Right lobe of liver (tissue), 6 donors: ENCODE data around the gene GRM7. TPM values are rescaled to one million over a fixed set of nuclear protein-coding genes. Genes with fewer than 3 reads are reported as not detected.

Experiments used
- ATAC-seq, 4 donors: fragments of 200-7000 bp; cut with Tn5 transposase; one replicate each; pipeline ENCODE4 v1.9.1; 2020; ENCODE audit warnings: mild to moderate bottlenecking in 4 of 4, moderate library complexity in 4 of 4
- DNase-seq, 3 donors: peaks; one replicate each; pipeline ENCODE4 v3.0.0-alpha.2; 2020
- H3K27ac ChIP-seq, 3 donors: fragments of 200-600 bp; one replicate each; pipeline ENCODE4 v1.8.0; 2022
- H3K27me3 ChIP-seq, 2 donors: fragments of 200-600 bp; one replicate each; pipeline ENCODE4 v1.8.0; 2022
- H3K36me3 ChIP-seq, 4 donors: fragments of 200-600 bp; sonication (generic) in 1 of 4; one replicate each; pipeline versions ENCODE4 v1.5.1 to v1.8.0; 2017 to 2022; ENCODE audit warnings: control low read depth in 1 of 4
- H3K4me1 ChIP-seq, 4 donors: fragments of 200-600 bp; sonication (generic) in 1 of 4; one replicate each; pipeline versions ENCODE4 v1.5.1 to v1.8.0; 2017 to 2022; ENCODE audit warnings: control low read depth in 1 of 4
- H3K4me3 ChIP-seq, 3 donors: fragments of 200-600 bp; one replicate each; pipeline ENCODE4 v1.8.0; 2022
- H3K9me3 ChIP-seq, 4 donors: fragments of 200-600 bp; sonication (generic) in 1 of 4; one replicate each; pipeline versions ENCODE4 v1.5.1 to v1.8.0; 2017 to 2022; ENCODE audit warnings: control low read depth in 1 of 4
- CTCF ChIP-seq, 4 donors: fragments of 200-600 bp in 3 of 4; fragments of 450-650 bp in 1 of 4; IDR thresholded peaks; one replicate each; pipeline versions ENCODE4 v1.5.1 to v1.8.0; 2016 to 2022; ENCODE audit warnings: antibody characterized with exemption in 4 of 4, mild to moderate bottlenecking in 2 of 4
- POLR2A ChIP-seq: fragments of 450-650 bp; IDR thresholded peaks from one replicate; pipeline ENCODE4 v1.6.1; 2017; ENCODE audit warnings: antibody characterized with exemption, mild to moderate bottlenecking
- WGBS: methylation state at CpG from one replicate; pipeline ENCODE4 v1.1.6; 2018; ENCODE audit warnings: low coverage, low lambda C conversion rate; ENCODE audit not compliant: insufficient coverage; ENCODE audit errors: missing lambda C conversion rate; 5-methylcytosine and 5-hydroxymethylcytosine counted together
- intact Hi-C, 2 donors: fragments of 100-400 bp; cut with DNase I; formaldehyde crosslinking; loops; one replicate each; pipeline versions ENCODE4 v1.11.2 to v1.14.1; 2022
- total RNA-seq, 6 experiments: library from RNA; depleted of rRNA in 2 of 6; stranded (reverse); fragments of >200 nt in 2 of 6; fragmentation: NEBNext Ultra II Directional in 3 of 6; extraction: Animal tissue kit (Norgen Biotek cat#: 25700) in 3 of 6; gene quantifications; one replicate each; pipeline versions ENCODE4 v1.1.0 to v1.2.4, GENCODE V29; 2016 to 2023
- donor health status: DM: no; HTN: yes; CAD: no.
- donor health status: DM: no; HTN: no; CAD: no.
- donor health status: DM: no; HTN: no; CAD: no.
- donor health status: DM: no; HTN: yes; CAD: no.
- donor health status: DM: no; HTN: yes; CAD: no.

GRM7 gene
- total RNA-seq, 6 experiments from 2014 or later, result 0.20 to 0.56 TPM; not detected in 4

GRCh38 chr3:7385635-7386034 is 524.7 kb downstream of the GRM7 start:
- no peaks in the 10 kb centered on the region for H3K27me3 ChIP-seq
- H3K9me3 ChIP-seq, result no peaks in the 10 kb centered on the region
- H3K4me1 ChIP-seq, result peaks cover 0 to 14% (median 0%) of the 10 kb centered on the region in 4 donors
- intact Hi-C loops, result no loop called here
- DNase-seq (no peak), ATAC-seq (no peak)
- WGBS, result 40% methylated on average over 2 of the region's 2 CpGs
- no peak overlapping the region for H3K4me3 ChIP-seq
- H3K36me3 ChIP-seq, result no peaks in the 10 kb centered on the region
- no peak overlapping the region for H3K27ac ChIP-seq
- TF ChIP-seq POLR2A (no peak), CTCF (IDR thresholded peaks at IDR 0.05) (no peak)

GRCh38 chr3:7388026-7388425 is 527.1 kb downstream of the GRM7 start:
- ATAC-seq (no peak), DNase-seq (no peak)
- no peaks in the 10 kb centered on the region for H3K27me3 ChIP-seq
- no peaks in the 10 kb centered on the region for H3K9me3 ChIP-seq
- no peak overlapping the region for H3K4me3 ChIP-seq
- TF ChIP-seq POLR2A (no peak), CTCF (IDR thresholded peaks at IDR 0.05) (no peak)
- H3K36me3 ChIP-seq, result no peaks in the 10 kb centered on the region
- intact Hi-C loops, result no loop called here
- 36% methylated on average over 2 of the region's 2 CpGs for WGBS
- peaks cover 0 to under 1% (median 0%) of the 10 kb centered on the region in 4 donors for H3K4me1 ChIP-seq
- no peak overlapping the region for H3K27ac ChIP-seq

GRCh38 chr3:7392206-7392605 is 531.3 kb downstream of the GRM7 start:
- Histone ChIP-seq H3K4me1 (no peaks in the 10 kb centered on the region), H3K9me3 (no peaks in the 10 kb centered on the region), H3K4me3 (no peak overlapping the region), H3K27ac (no peak overlapping the region), H3K27me3 (no peaks in the 10 kb centered on the region), H3K36me3 (no peaks in the 10 kb centered on the region)
- TF ChIP-seq POLR2A (no peak), CTCF (IDR thresholded peaks at IDR 0.05) (no peak)
- intact Hi-C loops, result no loop called here
- DNase-seq (no peak), ATAC-seq (no peak)
- 60% methylated on average over 1 of the region's 1 CpG for WGBS

DNA sequence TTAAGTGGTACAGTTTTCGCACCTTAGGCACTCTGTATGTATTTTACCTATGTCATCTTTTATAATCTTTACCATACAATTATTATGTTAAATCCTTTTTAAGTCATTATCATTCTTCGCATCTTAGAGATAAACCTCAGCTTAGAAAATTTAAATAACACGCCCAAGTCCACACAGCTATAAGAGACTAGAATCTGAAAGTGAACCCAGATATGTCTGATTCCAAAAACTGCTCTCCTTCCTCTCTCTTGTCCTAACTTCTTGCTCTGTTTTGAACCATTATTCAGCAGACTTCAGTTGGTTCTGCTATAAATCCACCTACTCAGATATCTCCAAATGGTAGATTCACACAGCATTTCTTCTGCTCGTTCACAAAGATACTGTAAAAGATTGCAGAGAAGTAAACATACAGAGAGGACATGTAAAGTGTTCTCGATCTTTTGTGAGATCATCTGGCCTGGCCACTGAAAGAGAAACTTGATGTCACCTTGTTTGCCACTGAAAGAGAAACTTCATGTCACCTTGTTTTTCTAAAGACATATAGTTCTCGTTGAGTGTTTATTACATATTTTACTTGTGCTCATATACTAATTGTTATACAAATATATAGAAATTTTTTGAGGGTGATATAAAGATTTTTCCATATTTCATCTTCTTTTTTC is 533.2 kb downstream of the GRM7 start:
- DNase-seq, result no peak
- intact Hi-C loops, result no loop called here
- H3K27ac ChIP-seq, result no peak overlapping the region
- no peaks in the 10 kb centered on the region for H3K4me1 ChIP-seq
- H3K36me3 ChIP-seq, result no peaks in the 10 kb centered on the region
- H3K4me3 ChIP-seq, result no peak overlapping the region
- ATAC-seq, result no peak
- H3K27me3 ChIP-seq, result no peaks in the 10 kb centered on the region
- no peak for TF ChIP-seq CTCF (IDR thresholded peaks at IDR 0.05)
- 61% methylated on average over 6 of the region's 6 CpGs for WGBS
- no peaks in the 10 kb centered on the region for H3K9me3 ChIP-seq
